SU-DHL-6 (cell line): Measurements from ENCODE around the gene NAV2.

Source experiments
- H2AFZ ChIP-seq: fragments of 200-600 bp; sonication (generic); 2 replicates; pipeline ENCODE4 v1.6.1; 2014; ENCODE audit warnings: low read depth, mild to moderate bottlenecking, moderate library complexity, mixed read lengths, antibody characterized with exemption, low read length; ENCODE audit not compliant: severe bottlenecking
- H3F3A ChIP-seq: fragments of 200-600 bp; shearing (Covaris generic); 2 replicates; pipeline ENCODE4 v1.6.0; 2016; ENCODE audit warnings: antibody characterized with exemption, mild to moderate bottlenecking; ENCODE audit not compliant: insufficient read depth
- H3K27ac ChIP-seq: fragments of 200-600 bp; sonication (generic); 2 replicates; pipeline ENCODE4 v1.5.1; 2016; ENCODE audit warnings: low read depth, mild to moderate bottlenecking, low read length, moderate library complexity, mixed read lengths
- H3K27me3 ChIP-seq: fragments of 200-600 bp; sonication (generic), shearing (Covaris generic); 2 replicates; pipeline ENCODE4 v1.6.0; 2014; ENCODE audit warnings: mild to moderate bottlenecking, low read length
- H3K36me3 ChIP-seq: fragments of 200-600 bp; sonication (generic); 2 replicates; pipeline ENCODE4 v1.6.1; 2014; ENCODE audit warnings: mild to moderate bottlenecking, low read length, mixed read lengths
- H3K4me2 ChIP-seq: fragments of 300-600, 200-600 bp; shearing (Covaris generic), sonication (generic); 2 replicates; pipeline ENCODE4 v1.6.0; 2014; ENCODE audit warnings: low read length, low read depth, mild to moderate bottlenecking; ENCODE audit not compliant: poor library complexity, severe bottlenecking
- H3K4me3 ChIP-seq: fragments of 200-600 bp; sonication (generic); 2 replicates; pipeline ENCODE4 v1.5.1; 2014; ENCODE audit warnings: antibody characterized with exemption, low read length, mild to moderate bottlenecking, mixed read lengths; ENCODE audit not compliant: insufficient read depth, poor library complexity, severe bottlenecking
- H3K79me2 ChIP-seq: fragments of 200-600 bp; sonication (generic); 2 replicates; pipeline ENCODE4 v1.6.1; 2014; ENCODE audit warnings: mild to moderate bottlenecking, low read length, moderate library complexity; ENCODE audit not compliant: insufficient read depth
- H3K9ac ChIP-seq: fragments of 200-600 bp; sonication (generic); 2 replicates; pipeline ENCODE4 v1.7.0; 2014; ENCODE audit warnings: mild to moderate bottlenecking, low read length
- H3K9me2 ChIP-seq: fragments of 200-600 bp; sonication (generic); replicated peaks from 2 replicates; pipeline ENCODE4 v1.6.1; 2014; ENCODE audit warnings: low read length; ENCODE audit not compliant: insufficient read depth
- H3K9me3 ChIP-seq: fragments of 200-600 bp; sonication (generic); 2 replicates; pipeline ENCODE4 v1.6.1; 2014; ENCODE audit warnings: low read length, mixed read lengths; ENCODE audit not compliant: insufficient read depth
- H4K20me1 ChIP-seq: fragments of 200-600 bp; sonication (generic); 2 replicates; pipeline ENCODE4 v1.6.1; 2014; ENCODE audit warnings: low read depth, mild to moderate bottlenecking, antibody characterized with exemption, low read length, moderate library complexity, mixed read lengths
- CTCF ChIP-seq: fragments of 200-600 bp; sonication (generic); IDR thresholded peaks from one replicate; pipeline ENCODE4 v1.5.1; 2017; ENCODE audit warnings: antibody characterized with exemption, mild to moderate bottlenecking, low read length, moderate library complexity; ENCODE audit not compliant: insufficient read depth, poor library complexity, severe bottlenecking
- EZH2phosphoT487 ChIP-seq: fragments of 200-600 bp; sonication (generic), shearing (Covaris generic); conservative IDR thresholded peaks from 2 replicates; pipeline ENCODE4 v1.6.1; 2018; ENCODE audit warnings: mild to moderate bottlenecking, antibody characterized with exemption, low read length, moderate library complexity, mixed read lengths

Gene NAV2

GRCh38 chr11:19912115-19912957 is 199.7 kb downstream of the NAV2 start:
- Histone ChIP-seq H3K27me3 (no peaks in the 10 kb centered on the region), H3K36me3 (no peaks in the 10 kb centered on the region), H3K27ac (no peak overlapping the region), H3K9me2 (no peaks in the 10 kb centered on the region), H3K79me2 (no peaks in the 10 kb centered on the region), H2AFZ (no peak overlapping the region), H3K9ac (no peak overlapping the region), H3K9me3 (no peaks in the 10 kb centered on the region), H3F3A (no peaks in the 10 kb centered on the region), H3K4me3 (no peak overlapping the region), H3K4me2 (no peak overlapping the region), H4K20me1 (no peaks in the 10 kb centered on the region)
- no peak for TF ChIP-seq EZH2phosphoT487
- no peak for TF ChIP-seq CTCF

DNA sequence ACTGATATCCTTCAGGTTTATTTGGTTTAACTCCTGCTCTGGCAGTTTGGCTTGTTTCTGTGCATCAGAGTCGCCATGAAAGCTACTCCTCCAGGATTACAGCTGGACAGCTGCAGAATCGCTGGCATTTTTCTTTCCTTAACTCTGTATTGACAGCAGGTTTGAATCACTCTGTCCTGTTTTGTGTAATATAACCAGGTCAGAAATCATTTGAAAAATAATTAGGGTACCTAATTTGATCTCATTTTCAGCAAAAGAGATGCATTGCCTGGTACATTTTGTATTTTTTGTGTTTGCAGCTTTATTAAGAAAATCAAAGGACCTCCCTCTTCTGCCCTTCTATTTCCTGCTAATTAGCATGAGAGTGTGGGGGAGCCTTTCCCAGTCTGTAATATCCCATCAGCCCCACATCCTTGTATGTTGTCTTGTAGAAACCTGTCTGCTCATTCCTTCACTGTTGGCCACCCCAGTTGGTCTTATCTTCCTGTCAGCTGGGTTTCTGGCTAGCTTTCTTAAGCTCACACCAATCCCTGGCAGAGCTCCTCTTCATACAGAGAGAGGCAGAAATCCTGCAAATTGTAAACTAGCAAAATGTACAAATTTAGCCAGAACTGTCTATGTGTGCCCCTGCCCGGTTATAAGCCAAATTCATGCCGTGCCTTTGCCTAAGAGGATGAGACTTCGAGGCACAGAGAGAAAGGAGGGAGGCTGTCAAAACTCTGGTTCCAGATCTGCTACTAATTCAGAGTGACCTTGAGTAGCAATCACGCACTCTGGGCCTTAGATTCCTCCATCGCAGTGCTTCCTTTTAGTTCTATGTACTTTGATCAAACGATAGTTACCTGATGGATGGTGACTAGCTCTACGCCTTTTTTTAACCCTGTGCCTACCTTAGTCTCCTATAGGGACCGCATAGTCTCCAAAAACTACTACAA is 200.6 kb downstream of the NAV2 start:
- H3K36me3 ChIP-seq: no peaks in the 10 kb centered on the region

GRCh38 chr11:19913893-19914249 is 201.2 kb downstream of the NAV2 start:
- H3K27me3 ChIP-seq: no peaks in the 10 kb centered on the region
- H3K4me2 ChIP-seq: no peak overlapping the region
- no peaks in the 10 kb centered on the region for H3F3A ChIP-seq
- no peaks in the 10 kb centered on the region for H3K79me2 ChIP-seq
- TF ChIP-seq EZH2phosphoT487 (no peak), CTCF (no peak)
- no peaks in the 10 kb centered on the region for H4K20me1 ChIP-seq
- H3K9ac ChIP-seq: no peak overlapping the region
- H3K4me3 ChIP-seq: no peak overlapping the region
- H2AFZ ChIP-seq: no peak overlapping the region
- no peaks in the 10 kb centered on the region for H3K36me3 ChIP-seq
- H3K27ac ChIP-seq: no peak overlapping the region
- no peaks in the 10 kb centered on the region for H3K9me2 ChIP-seq
- no peaks in the 10 kb centered on the region for H3K9me3 ChIP-seq

More for the DNA sequence above, 200.6 kb downstream of the NAV2 start:
- Histone ChIP-seq H4K20me1 (no peaks in the 10 kb centered on the region), H3K27me3 (no peaks in the 10 kb centered on the region), H3K9me3 (no peaks in the 10 kb centered on the region), H3K27ac (no peak overlapping the region), H3K79me2 (no peaks in the 10 kb centered on the region), H3F3A (no peaks in the 10 kb centered on the region), H3K4me3 (no peak overlapping the region), H3K9me2 (no peaks in the 10 kb centered on the region), H3K4me2 (no peak overlapping the region), H3K9ac (no peak overlapping the region), H2AFZ (no peak overlapping the region)
- TF ChIP-seq EZH2phosphoT487: no peak
- no peak for TF ChIP-seq CTCF
